HTERT RPE-1 (cell line): ENCODE data around the gene DUSP1.

ENCODE experiments used
- in situ Hi-C: fragments of 300-500 bp; cut with MboI; formaldehyde crosslinking; loops from 4 replicates; pipeline ENCODE4 v1.14.3; 2020; ENCODE audit warnings: low sequenced_read_pairs

The DUSP1 gene

DNA sequence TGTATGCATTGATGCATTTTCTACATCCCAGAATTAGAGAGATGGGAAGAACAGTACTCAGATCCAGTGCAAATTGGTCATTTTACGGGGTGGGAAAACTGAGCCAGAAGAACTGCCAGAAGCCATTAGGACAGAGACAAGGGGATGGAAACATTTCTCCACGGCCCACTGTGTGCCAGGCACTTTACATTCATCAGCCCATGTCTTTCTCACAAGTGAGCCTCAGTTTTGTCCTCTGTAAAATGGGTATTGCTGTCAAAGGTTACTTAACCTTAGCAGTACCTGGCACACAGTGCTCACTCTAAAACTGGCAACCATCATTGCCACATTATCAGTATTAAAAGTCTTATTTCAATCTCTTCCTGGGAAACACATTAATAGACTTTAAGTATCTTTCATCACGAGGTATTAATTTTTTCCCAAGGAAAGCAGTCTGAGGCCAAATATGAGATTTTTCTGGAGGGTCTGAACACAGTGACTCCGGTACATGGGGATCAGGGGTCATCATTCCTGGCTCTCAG lies 5.2 kb downstream of the DUSP1 start:
- in situ Hi-C loops: no loop called here

DNA sequence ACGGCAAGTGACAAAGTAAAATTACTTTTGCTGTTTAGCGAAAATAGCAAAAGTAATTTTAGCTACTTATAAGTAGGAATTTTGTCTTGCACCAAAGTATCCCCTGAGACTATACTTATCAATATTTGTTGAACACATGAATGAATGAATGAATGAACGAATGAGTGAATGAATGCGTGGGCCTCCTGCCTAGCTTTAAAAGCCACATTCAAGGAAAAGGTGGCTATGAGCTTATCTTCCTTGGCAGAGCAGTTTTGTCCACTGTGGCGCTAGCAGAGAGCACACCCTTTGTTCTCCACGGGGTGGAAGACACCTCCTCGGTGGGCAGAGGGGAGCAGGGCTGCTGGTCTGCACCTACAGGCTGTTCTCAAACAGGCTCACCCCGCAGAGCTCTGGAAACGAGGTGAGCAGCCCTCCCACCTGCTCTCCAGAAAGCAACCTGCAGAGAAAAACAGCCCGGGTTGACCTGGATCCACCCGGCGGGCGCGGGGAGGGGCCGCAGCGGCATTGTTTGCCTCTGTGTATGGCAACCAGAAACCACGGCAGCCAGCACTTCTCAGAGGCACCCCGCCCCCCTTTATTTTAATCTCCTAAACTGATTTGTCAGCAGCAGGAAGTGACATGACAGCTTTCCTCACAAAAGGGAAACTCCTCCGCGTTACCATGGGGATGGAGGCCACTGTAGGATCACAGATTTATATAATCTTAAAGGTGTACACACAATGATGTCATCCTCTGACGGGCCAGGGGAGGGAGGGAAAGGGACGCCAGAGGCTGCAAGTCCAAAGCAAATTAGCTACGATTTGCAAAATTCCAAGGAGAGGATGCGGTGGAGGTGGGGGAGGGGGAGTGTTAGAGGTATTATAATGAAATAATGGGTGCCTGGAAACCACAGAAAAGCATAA lies 5.9 kb downstream of the DUSP1 start:
- in situ Hi-C loops: no loop called here

DNA sequence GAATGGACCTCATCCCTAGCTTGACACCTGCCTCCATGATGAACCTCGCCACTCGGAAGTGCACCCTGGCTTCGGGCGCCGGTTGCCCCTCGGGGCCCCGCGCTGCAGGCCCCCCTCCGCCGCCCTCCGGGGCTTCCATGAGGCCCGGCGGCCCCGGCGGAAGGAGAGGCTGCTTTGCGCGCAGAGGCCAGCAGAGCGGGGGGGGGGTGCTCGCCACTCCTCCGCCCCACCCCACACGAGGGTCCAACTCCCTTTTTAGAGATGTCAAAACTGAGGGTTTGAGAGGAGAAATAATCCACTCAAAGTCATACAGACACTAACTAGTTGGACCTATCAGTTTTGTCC lies 7.9 kb downstream of the DUSP1 start:
- in situ Hi-C loops: no loop called here

DNA sequence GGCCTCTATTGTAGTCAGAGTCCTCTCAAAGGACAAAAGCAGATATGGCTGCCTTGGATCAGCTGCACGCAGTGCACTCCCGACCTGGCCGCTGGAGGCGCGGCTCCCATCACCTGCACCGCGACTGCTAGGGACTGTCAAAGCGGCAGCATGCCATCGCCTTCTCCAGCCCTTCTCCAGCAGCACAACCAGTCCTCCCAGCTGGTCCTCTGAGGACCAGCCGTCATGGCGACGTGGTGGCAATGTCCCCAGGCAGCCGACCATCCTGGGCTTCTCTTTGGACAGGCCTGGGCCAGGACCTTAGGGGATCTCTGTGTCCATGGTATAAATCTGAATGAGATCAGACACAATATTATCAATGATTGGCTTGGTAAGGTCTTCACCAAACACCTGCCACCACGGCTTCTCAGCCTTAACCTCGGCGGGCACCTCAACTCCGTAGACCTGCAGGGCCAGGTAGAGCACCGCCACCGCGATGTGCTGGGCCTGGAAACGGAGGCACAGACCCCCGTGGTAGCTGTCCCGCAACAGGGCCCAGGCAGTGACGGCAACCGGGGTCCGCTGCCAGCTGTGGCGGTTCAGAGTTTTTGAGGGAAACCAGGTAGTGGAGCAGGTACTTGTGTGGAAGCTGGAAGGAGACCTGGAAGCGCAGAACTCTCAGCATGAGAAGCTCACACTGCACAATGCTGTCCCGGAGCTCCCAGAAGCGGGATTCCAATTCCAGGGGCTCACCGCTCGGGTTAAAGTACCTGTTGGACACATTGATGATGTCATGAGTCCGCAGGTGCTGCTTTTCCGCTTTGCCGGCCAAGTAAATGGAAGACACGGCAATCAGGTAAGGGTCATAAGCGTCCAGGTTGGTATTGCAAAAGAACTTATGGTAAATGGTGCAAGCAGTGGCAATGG lies 8.5 kb downstream of the DUSP1 start:
- in situ Hi-C loops: no loop called here

DNA sequence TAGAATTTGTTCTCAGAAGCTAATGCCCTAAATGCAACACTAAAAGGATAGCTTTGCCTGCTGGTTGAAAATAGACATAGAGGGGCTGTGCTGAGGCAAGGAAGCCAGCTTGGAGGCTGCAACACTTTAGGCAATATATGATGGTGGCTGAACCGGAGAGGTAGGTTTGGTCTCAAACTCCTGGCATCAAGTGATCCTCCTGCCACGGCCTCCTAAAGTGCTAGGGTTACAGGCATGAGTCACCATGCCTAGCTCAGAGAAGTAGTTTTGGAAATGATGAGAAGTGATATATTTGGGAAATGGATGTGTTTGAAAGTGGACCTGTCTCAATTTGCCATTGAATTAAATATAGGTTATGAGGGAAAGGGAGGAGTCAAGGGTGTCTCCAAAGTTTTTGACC lies 10.0 kb downstream of the DUSP1 start:
- in situ Hi-C loops: no loop called here

DNA sequence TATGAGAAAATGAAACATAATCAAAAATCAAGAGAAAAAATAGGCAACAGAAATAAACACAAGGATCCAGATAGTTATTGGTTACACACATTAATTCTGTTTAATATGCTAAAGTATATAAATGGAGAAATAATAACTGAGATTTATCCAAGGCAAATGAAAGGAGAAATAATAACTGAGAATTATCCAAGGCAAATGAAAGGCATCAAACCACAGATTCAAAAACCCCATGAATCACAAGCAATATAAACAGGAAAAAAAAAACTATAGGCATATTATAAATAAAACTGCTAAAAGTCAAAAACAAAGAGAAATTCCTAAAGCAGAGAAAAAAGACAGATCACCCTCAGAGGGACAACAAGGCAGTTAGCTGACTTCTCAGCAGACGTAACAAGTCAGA lies 10.9 kb downstream of the DUSP1 start:
- in situ Hi-C loops: no loop called here

DNA sequence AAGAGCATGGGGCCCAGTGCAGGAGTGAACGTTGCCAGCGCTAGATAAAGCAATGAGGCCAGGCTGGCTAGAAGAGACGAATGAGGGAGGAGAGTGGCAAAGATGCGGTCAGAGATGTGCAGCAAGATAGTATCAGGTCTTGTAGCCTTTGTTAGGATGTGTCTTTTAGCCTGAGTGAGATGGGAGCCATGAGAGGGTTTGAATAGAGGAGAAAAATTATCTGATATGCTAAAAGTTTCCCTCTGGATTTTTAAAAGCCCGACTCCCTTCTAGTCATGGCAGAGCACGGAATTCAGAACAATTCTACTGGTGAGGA lies 12.2 kb downstream of the DUSP1 start:
- in situ Hi-C loops: no loop called here

DNA sequence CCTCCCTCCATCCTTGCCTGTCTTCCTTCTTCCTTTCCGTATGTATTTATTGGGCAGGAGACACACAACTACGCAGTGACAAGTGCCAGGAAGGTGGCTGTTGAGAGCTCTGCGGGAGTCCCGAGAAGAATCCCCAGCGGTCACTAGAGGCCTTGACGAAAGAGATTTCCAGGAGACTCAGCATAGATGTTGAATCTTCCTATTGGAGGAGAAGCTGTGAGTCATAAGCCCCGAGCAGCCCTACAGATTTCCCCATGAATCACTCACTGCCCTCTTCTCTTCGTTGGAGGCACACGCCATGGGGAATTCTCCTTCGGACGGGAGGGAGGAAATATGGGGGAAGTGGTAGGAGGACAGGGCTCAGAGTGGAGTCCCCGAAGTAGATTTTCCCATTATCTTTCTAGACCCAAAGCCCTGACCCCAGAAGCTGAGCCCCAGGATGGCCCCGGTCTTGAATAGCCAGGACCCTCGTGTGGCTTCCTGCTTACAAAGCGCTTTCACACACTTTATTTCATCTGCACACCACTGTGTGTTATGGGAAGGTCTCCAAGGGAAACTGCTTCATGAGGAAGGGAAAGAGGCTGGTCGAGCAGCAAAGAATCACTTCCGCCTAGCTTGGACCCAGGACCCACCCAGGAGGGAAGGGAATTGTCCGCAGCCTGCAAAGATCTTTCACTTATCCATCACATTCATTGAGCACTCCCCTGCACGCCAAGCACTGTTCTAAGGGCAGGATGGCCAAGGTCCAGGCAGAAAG lies 12.7 kb downstream of the DUSP1 start:
- in situ Hi-C loops: no loop called here

DNA sequence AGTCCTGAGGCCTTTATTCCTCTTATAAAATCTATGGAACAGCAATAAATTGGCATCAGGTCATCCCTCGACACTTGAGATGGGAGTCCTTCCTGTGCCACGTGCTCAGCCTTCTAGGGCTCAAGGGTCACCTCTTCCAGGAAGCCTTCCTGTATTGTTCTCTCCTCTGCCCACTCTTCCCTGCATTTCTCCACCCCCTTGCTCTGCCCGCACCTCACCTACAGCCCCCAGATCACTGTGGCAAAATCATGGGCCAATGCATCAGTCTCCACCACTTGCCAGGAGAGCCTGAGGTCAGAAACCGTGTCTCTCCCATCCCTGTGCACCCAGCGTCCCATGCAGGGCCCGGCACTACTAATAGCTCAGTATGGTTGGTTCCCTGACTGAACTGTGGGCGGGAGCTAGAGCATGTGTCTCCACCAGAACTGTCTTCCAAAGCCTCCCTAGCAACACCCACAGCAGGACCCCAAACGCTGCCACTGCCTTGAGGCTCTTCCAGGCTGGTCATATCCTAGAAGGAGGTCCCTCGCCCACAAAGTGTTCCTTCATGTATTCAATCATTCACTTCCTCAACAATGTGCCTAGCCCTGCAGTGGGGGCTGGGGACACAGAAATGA lies 13.5 kb downstream of the DUSP1 start:
- in situ Hi-C loops: no loop called here

DNA sequence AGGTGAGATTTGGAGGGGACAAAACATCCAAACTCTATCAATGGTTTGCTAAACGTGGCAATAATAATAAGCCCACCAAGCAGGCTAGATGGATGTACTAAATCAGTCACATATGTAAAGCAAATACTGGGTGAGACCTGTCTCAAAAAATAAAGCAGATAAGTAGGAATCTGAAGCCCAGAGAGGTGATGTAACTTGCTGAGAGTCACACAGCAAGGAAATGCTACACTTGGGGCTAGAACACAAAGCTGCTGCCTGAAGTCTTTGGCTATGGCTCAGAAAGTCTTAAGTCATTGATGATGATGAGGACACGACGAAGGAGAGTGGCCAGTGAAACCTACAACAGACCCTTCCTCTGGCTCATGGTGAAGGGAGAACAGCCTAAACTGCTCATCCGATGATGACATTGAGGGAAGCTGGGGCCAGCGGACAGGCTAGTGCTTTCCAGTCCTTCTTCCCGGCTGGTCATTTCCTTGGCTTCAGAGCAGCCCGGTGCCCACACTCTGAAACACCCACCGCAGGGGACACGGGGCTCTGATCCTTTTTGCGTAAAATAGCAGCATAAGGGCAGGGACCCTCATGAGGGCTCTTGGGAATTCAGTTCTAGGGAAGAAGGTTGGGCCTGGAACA lies 14.1 kb downstream of the DUSP1 start:
- in situ Hi-C loops: no loop called here

DNA sequence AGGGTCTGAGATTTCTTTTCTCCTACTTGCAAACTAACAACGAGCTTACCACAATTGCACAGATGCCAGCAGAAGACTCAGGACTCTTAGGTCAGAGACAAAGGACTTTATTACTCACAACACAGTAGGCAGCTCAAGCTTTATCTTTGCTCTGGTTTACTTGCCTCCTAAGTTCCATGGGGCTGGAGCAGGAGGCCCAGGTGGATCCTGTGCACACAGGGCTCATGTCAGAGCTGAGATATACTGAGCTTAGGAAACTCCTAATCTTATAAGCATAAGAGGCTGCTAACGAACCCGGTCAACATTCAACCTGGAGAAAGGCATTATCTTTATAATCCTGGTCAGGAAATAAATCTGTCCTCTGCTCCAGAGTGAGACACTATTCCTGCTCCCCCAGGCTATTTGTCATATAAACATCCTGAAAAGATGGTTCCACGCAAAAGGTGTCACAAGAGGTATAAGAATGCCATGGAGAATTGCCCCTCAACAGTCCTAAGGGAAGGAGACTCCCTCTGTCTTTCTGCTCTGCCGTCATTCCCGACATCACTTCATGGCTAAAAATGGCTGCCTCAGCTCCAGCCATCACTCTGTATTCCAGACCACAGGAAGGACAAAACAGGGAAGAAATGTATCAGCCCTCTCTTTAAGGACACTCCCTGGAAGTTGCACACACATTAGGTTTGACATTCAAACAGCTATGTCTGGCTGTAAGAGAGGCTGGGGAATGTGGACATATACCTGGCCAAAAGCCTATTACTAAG lies 16.2 kb downstream of the DUSP1 start:
- in situ Hi-C loops: no loop called here

DNA sequence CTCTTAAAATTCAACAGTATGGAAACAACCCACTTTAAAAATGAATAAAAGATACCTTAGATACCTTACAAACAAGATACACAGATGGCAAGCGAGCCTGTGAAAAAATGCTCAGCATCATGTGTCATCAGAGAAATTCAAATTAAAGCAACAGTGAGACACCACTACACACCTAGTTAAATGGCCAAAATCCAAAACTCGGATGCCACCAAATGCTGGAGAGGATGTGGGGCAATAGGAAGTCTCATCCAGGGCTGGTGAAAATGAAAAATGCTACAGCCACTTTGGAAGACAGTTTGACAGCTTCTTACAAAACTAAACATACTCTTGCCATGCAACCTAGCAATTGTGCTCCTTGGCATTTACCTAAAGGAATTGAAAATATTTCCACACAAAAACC lies 17.9 kb downstream of the DUSP1 start:
- in situ Hi-C loops: no loop called here

DNA sequence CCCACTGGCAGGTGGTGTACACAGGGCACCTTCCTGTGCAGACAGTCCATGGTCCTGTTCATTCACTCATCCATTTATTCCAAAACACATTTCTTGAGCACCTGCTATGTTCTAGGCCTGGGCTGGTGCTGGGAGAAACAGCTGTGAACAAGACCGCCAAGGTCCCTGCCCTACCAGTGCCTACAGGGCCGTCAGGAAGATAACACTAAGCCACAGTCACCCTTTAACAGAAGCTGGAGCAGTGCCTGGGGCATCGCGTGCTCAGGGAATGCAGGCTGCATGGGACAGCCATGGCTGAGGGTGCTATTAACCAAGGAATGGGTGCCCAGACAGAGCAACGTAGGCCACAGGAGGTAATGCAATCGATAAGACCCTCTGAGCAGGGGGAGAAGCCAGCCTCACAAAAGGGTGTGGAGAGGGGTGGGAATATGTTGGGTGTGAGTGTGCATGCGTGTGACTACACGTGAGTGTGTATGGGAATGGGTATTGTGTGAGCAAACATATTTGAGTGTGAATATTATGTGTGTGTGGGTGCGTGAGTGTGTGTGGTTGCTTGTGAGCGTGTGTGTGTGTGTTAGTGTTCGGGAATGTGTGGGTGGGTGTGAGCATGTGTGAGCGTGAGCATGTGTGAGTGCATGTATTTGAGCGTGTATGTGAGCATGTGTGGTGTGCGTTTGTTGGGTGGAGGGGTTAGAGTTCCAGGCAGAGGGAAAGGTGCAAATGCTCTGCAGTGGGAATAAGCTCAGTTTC lies 19.1 kb downstream of the DUSP1 start:
- in situ Hi-C loops: no loop called here

DNA sequence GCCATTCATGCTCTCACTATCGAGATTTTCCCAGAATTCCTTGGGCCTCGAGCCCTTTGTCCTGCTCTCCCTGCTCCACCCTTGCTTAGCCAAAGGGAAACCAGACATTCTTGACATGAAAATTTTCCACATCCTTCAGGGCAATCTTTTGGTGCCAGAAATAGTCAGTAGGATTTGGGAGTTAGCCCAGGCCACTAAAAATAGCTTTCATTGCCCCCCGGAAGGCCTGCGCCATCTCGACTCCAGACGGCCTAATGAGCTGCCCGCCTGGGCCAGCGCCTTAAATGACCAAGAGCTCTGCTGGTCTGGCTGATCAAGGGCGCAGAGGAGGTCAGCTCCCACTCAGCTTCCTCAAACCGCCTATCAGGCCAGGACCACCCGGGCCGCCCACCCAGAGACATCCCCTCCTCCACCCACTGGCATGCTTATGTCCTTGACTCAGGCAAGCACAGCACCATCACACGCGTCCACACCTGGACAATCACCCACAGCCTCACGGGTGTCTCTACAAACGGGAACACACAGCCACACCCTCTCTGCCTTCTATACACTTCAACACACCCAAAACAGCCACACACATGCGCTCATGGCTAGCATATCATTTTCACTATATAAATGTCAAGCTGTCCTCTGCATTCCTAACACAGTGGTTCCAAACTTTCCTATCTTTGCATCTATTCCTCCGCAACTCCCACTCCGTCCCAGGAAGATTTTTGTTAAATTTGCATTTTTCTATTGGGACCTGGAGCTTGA lies 20.9 kb downstream of the DUSP1 start:
- in situ Hi-C loops: no loop called here

DNA sequence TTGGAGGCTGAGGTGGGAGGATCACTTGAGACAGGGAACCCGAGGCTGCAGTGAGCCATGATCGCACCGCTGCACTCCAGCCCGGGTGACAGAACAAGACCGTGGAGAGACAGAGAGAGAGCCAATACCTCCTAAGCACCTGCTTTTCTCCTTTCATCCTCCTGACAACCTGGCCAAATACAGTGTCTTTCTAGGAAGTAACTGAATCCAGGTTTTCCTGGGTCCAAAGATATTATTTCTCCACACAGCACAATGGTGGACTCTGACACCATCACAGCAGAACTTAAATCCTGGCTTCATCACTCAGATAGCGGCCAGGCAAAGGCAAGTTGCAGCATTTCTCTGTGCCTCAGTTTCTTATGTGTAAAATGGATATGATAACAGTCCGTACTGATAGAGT lies 21.9 kb downstream of the DUSP1 start:
- in situ Hi-C loops: no loop called here

DNA sequence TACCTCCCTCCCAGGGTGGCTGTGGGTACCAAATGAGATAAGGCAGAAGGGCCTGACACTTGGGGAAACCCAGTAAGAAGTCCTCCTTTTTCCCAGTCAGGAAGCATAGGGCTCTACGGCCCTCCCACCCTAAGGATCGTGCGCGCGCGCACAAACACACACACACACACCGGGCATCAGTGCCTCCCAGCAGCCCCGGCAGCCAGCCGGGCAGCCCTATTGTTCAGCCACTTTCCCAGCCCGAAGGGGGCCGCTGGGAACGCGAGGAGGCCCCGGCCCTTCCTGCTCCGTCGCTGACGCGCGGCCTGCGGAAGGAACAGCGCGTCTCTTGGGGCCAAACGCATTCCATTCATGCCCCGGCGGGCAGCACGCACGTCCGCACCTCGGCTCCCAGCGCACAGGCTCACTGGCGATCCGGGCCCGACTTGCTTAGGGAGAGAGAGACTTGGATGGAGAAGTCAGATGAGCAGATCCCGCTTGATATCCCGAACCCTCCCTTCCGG lies 22.6 kb downstream of the DUSP1 start:
- in situ Hi-C loops: no loop called here

DNA sequence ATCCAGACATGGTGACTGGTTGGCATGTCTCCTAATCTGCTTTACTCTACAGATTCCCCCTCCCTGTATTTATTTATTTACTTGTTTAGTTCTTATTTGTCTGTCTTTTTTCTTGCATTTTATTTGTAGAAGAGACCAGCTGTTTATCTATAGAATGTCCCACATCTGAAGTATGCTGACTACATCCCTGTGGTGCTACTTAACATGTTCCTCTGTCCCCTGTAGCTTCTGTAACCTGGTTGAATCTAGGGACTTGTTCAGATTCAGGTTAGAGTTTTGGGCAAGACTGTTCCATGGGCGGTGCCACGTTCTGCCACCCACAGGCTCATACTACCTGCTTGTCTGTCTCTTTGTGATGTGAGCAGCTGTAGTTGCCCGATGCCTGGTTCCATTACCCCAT lies 23.5 kb downstream of the DUSP1 start:
- in situ Hi-C loops: no loop called here

DNA sequence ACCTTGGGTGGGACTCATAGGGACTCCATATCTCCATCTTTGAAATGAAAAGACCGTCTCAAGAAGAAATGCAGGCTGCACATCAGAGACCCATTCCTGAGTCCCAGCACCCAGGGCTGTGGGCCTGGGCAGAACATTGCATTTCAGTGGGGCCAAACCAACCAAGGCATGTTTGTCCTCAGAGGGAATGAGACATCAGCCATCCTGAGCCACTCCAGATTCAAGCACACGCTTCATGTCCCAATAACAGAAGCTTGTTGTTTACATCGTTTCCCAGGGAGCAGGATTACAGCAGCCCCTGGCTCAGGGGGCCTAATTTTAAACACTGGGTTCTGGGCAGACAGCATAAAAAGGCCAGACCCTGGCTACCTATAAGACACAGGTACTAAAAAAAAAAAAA lies 24.3 kb downstream of the DUSP1 start:
- in situ Hi-C loops: no loop called here
